ENCODE data around the gene SLC13A3.

GRCh38 chr20:46545077-46545826 is 106.0 kb downstream of the SLC13A3 start:
- TF ChIP-seq CTCF (IDR thresholded peaks at IDR 0.05; ENCODE audit: low read length) (no peak), EZH2 (IDR thresholded peaks at IDR 0.05; ENCODE audit: borderline replicate concordance, low read length) (no peak)

Data from OCI-LY1 (cell line).